ENCODE data around the gene PM20D2. TPM values are rescaled to one million over a fixed set of nuclear protein-coding genes. Genes with fewer than 3 reads are reported as not detected.

The PM20D2 gene
- polyA plus RNA-seq, 1 experiment, result 6.5 TPM

- ChIA-PET POLR2A (no interaction called here), CTCF (no interaction called here)
- Histone ChIP-seq H3K4me3 (ENCODE audit: low read depth, low read length) (no peak overlapping the region), H3K9me3 (ENCODE audit: control insufficient read depth, insufficient read depth, low read length) (no peaks in the 10 kb centered on the region), H3K27me3 (ENCODE audit: control insufficient read depth, insufficient read depth, low read length) (peaks cover 5% of the 10 kb centered on the region), H3K27ac (ENCODE audit: low read depth, low read length) (no peak overlapping the region)
- DNase-seq (ENCODE audit: low read depth, low spot score), result no peak
- TF ChIP-seq, protein P1, sequence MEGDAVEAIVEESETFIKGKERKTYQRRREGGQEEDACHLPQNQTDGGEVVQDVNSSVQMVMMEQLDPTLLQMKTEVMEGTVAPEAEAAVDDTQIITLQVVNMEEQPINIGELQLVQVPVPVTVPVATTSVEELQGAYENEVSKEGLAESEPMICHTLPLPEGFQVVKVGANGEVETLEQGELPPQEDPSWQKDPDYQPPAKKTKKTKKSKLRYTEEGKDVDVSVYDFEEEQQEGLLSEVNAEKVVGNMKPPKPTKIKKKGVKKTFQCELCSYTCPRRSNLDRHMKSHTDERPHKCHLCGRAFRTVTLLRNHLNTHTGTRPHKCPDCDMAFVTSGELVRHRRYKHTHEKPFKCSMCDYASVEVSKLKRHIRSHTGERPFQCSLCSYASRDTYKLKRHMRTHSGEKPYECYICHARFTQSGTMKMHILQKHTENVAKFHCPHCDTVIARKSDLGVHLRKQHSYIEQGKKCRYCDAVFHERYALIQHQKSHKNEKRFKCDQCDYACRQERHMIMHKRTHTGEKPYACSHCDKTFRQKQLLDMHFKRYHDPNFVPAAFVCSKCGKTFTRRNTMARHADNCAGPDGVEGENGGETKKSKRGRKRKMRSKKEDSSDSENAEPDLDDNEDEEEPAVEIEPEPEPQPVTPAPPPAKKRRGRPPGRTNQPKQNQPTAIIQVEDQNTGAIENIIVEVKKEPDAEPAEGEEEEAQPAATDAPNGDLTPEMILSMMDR (IDR thresholded peaks at IDR 0.05; ENCODE audit: low read depth, low read length), result no peak
These were observed 34.3 kb downstream of the PM20D2 start for GRCh38 chr6:89180112-89180511.

GRCh38 chr6:89180971-89181370 lies 35.1 kb downstream of the PM20D2 start:
- H3K27me3 ChIP-seq (ENCODE audit: control insufficient read depth, insufficient read depth, low read length), result peaks cover 5% of the 10 kb centered on the region
- no peak for DNase-seq (ENCODE audit: low read depth, low spot score)
- TF ChIP-seq, protein P1 (IDR thresholded peaks at IDR 0.05; ENCODE audit: low read depth, low read length), result no peak
- no peak overlapping the region for H3K4me3 ChIP-seq (ENCODE audit: low read depth, low read length)
- ChIA-PET POLR2A (no interaction called here), CTCF (interaction anchor here (0.5 kb wide), 1 partner anchor 320 kb away, joined by 3 read pairs; no protein-coding TSS in a partner anchor)
- H3K27ac ChIP-seq (ENCODE audit: low read depth, low read length), result no peak overlapping the region
- H3K9me3 ChIP-seq (ENCODE audit: control insufficient read depth, insufficient read depth, low read length), result no peaks in the 10 kb centered on the region

DNA sequence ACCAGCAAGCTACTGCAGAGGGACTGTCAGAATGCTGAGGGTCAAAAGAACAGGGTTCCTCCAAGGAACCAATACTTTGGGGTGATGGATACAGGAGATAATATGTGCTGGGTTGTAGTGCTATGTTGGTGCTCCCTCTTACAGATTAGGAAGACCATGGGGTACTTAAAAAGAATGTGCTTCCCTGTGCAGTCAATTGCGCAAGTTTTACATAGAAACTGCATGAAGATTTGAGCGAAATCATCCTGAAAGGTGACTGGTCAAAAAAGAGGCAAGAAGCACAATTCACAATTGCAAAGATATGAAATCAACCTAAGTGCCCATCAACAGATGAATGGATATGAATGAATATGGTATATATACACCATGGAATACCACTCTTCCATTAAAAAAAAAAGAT lies 37.4 kb downstream of the PM20D2 start:
- no peaks in the 10 kb centered on the region for H3K9me3 ChIP-seq (ENCODE audit: control insufficient read depth, insufficient read depth, low read length)
- TF ChIP-seq, protein P1 (IDR thresholded peaks at IDR 0.05; ENCODE audit: low read depth, low read length), result no peak
- ChIA-PET CTCF (no interaction called here), POLR2A (no interaction called here)
- H3K4me3 ChIP-seq (ENCODE audit: low read depth, low read length), result no peak overlapping the region
- no peak for DNase-seq (ENCODE audit: low read depth, low spot score)
- H3K27me3 ChIP-seq (ENCODE audit: control insufficient read depth, insufficient read depth, low read length), result peaks cover 5% of the 10 kb centered on the region
- H3K27ac ChIP-seq (ENCODE audit: low read depth, low read length), result no peak overlapping the region

GRCh38 chr6:89184344-89184743 lies 38.5 kb downstream of the PM20D2 start:
- DNase-seq (ENCODE audit: low read depth, low spot score), result no peak
- ChIA-PET CTCF (no interaction called here), POLR2A (no interaction called here)
- Histone ChIP-seq H3K4me3 (ENCODE audit: low read depth, low read length) (no peak overlapping the region), H3K27ac (ENCODE audit: low read depth, low read length) (no peak overlapping the region), H3K9me3 (ENCODE audit: control insufficient read depth, insufficient read depth, low read length) (no peaks in the 10 kb centered on the region), H3K27me3 (ENCODE audit: control insufficient read depth, insufficient read depth, low read length) (peaks cover 5% of the 10 kb centered on the region)
- TF ChIP-seq, protein P1 (IDR thresholded peaks at IDR 0.05; ENCODE audit: low read depth, low read length), result no peak

DNA sequence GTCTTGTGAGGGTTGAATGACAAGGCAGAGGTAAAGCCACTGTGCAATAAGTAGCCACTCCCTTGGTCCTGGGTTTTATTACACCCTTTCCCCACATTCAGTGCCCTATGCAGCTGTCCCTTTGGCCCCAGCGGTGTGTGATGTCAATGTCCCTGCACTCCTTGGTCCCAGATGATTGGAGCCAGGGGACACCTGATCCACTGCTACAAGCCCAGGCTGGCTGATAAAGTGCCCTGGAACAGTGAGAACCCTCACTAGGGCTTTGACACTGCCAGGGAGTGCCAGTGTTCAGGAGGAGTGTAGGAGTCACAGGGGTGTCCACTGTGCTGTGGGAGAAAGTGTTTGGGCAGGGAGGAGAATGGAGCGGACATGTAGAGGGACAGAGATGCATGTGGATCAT lies 40.9 kb downstream of the PM20D2 start:
- Histone ChIP-seq H3K27me3 (ENCODE audit: control insufficient read depth, insufficient read depth, low read length) (peaks cover 5% of the 10 kb centered on the region), H3K27ac (ENCODE audit: low read depth, low read length) (no peak overlapping the region), H3K4me3 (ENCODE audit: low read depth, low read length) (no peak overlapping the region), H3K9me3 (ENCODE audit: control insufficient read depth, insufficient read depth, low read length) (no peaks in the 10 kb centered on the region)
- POLR2A ChIA-PET, result no interaction called here
- CTCF ChIA-PET, result no interaction called here
- no peak for DNase-seq (ENCODE audit: low read depth, low spot score)
- TF ChIP-seq, protein P1 (IDR thresholded peaks at IDR 0.05; ENCODE audit: low read depth, low read length), result no peak

Measured in AG04450 (cell line).